A172 (cell line): ENCODE measurements around the gene SNED1. TPM values are rescaled to one million over a fixed set of nuclear protein-coding genes. Genes with fewer than 3 reads are reported as not detected.

Experiments
- DNase-seq: peaks from one replicate; pipeline ENCODE4 v3.0.0-alpha.2; 2015; ENCODE audit warnings: low spot score
- total RNA-seq: library from RNA; depleted of rRNA; stranded (reverse); fragments of >200 nt; shearing (Covaris generic); gene quantifications from 2 replicates; pipeline ENCODE4 v1.2.3, GENCODE V29; 2014

The SNED1 gene
- total RNA-seq, 1 experiment from 2014 or later: 5.2 TPM

DNA sequence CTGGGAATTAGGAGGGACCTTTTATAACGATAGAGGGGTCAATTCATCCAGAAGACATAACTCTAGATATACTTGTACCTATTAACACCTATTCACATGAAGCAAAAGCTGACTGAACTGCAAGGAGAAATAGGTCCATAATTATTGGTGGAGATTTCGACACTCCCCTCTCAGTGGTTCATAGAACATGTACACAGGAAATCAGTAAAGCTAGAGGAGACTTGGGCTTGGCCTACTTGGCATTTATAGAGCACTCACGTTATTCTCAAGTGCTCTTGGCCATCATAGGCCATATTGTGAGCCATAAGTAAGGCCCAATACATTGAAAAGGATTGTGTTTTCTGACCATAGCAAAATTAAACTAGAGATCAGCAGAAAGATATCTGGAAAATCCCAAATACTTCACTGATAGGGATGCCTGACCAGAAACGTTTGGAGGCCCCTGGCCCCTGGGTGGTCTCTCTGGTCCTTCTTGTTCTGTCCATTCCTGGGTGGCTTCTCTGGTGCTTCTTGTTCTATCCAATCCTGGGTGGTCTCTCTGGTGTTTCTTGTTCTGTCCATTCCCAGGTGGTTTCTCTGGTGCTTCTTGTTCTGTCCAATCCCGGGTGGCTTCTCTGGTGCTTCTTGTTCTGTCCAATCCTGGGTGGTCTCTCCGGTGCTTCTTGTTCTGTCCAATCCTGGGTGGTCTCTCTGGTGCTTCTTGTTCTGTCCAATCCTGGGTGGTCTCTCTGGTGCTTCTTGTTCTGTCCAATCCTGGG, 49.0 kb downstream of the SNED1 start:
- DNase-seq: no peak

DNA sequence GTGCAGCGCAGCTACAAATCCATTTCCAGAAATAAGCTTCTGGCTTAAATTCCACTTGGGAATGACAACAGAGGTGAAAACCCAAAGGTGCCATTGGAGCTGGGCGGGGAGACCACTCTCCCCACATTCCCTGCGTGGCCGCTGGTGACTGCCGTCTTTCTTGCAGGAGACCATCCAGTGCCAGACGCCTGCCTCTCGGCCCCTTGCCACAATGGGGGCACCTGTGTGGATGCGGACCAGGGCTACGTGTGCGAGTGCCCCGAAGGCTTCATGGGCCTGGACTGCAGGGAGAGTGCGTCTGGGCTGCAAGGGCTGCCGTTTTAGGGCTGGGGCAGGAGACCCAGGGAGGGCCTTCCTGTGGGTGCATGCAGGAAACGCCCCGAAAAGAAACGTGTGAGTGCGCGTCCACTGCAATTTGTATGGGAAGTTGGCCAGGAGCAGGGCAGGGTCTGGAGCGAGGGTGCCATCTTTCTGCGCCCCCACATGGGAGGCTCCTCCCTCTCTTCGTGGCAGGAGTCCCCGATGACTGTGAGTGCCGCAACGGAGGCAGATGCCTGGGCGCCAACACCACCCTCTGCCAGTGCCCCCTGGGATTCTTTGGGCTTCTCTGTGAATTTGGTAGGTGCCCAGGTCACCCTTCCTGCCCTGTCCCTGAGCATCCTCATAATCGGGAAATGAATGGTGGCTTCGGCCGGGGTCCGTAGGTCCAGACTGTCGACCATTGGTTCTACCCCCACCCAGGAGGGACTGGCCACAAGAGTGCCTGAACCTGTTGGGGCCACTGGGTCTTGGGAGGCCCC, 49.9 kb downstream of the SNED1 start:
- no peak for DNase-seq

DNA sequence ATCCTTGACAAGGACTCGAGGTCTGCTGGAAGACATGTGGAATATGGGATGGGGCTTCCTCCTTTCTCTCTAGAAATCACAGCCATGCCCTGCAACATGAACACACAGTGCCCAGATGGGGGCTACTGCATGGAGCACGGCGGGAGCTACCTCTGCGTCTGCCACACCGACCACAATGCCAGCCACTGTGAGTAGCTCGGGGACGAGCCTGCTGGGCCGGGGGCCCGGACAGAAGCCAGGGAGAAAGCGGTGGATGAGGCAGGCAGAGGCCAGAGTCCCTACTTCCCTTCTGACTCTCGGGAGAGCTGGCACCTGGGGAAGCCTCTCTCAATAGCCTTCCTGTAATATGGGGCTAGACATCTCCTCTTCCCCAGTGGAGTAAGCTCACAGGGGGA, 50.5 kb downstream of the SNED1 start:
- no peak for DNase-seq

DNA sequence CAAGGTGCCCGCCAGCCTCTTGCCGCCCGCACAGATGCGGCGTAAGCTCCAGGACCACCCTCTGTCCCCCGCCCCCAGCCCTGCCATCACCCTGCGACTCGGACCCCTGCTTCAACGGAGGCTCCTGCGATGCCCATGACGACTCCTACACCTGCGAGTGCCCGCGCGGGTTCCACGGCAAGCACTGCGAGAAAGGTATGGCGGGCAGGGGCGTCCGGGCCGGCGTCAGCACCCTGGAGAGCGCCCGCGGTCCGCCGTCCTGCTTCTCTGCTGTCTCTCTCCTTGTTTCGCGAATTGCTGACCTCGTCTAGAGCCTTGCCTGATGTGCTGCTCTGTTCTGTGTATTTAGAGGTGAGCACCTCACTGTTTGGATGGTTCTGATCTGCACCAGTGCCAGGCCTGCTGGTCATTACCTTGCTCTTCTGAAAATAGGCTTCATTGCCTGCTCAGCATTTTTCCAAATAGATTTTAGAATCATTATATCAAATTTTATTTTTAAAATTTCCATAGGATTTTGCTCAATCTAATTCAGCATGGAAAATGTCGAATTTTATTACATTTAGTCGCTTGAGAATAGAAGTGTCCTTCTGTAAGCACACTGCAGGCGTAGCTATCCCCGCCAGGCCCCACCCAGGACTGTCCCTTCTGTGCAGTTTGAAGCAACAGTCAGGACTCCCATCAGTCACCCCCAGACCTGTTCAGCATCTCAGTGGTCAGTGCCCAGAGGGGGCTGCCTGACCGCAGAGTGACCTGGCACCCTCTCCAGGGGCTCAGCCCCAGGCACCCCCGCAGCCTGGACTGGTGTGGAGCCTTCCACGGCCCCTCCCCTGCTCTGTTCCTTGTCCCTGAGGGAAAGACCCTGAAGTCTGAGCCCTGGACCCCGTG, 51.6 kb downstream of the SNED1 start:
- no peak for DNase-seq

DNA sequence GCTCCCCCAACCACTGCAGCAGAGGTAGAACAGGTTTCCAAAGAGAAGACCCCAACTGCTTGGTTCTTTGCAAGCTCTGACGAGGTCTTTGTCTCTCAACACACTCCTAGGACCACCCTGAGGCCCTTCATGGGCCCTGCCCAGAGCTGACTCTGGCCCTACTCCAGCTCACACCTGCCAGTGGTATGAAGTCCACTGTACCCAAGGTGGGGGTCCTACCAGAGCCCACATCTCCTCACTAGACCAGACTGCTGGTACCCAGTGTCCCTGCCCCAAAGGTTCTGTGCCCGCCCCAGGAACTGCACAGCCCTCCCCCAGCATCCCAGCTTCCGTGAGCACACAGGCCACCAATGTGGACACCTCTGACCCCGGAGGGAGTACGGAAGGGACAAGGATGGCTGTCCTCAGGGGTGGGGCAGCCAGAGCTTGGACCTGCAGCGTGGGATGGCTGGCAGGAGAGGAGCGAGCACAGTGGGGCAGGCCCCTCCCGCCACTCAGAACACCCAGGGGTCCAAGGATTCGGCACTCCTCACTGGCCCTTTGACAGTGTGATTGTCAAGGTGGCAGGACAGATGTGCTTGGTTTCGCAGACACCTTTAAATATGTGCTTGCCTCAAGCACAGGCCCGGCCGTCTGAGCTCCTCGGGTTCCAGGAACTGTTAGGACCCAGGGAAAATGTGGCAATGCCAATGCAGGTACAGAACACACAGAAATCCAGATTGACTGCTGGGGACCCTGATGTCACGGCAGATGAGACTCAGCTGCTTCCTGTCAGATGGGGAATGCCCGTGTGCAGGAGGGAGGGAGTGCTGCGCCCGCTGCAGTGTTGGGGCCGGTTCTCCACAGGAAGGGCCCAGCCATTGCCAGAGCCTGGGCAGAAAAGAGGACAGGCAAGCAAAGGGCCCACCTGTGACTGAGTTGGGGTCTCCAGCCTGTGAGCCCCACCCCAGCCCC, 52.5 kb downstream of the SNED1 start:
- DNase-seq: no peak

DNA sequence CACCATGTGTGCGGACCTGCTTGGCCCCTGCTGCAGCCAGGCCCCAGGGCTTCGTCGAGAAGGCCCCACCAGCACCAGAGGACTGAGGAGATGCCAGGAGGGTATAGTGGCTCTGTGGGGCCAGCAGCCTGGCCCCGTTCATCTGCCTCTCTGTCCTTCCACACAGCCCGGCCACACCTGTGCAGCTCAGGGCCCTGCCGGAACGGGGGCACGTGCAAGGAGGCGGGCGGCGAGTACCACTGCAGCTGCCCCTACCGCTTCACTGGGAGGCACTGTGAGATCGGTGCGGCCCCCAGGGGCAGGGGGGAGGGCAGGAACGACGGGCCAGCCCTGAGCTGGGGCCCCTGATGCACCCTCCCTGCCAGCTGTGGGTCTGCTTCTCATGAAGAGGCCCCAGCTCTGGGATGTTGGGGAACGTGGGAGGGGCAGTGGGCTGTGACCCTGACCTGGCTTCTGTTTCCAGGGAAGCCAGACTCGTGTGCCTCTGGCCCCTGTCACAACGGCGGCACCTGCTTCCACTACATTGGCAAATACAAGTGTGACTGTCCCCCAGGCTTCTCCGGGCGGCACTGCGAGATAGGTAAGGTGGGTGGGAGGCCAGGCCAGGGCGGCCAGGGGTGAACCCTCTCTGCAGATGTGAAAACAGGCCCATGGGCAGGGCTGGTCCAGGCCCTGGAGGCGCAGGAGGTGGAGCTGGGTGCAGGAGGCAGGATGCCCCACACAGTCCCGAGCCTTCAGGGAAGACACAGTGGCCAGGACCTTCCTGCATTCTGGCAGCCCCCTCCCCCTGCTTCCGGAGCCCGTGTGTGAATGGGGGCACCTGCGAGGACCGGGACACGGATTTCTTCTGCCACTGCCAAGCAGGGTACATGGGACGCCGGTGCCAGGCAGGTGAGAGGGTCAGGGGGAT, 53.4 kb downstream of the SNED1 start:
- no peak for DNase-seq

DNA sequence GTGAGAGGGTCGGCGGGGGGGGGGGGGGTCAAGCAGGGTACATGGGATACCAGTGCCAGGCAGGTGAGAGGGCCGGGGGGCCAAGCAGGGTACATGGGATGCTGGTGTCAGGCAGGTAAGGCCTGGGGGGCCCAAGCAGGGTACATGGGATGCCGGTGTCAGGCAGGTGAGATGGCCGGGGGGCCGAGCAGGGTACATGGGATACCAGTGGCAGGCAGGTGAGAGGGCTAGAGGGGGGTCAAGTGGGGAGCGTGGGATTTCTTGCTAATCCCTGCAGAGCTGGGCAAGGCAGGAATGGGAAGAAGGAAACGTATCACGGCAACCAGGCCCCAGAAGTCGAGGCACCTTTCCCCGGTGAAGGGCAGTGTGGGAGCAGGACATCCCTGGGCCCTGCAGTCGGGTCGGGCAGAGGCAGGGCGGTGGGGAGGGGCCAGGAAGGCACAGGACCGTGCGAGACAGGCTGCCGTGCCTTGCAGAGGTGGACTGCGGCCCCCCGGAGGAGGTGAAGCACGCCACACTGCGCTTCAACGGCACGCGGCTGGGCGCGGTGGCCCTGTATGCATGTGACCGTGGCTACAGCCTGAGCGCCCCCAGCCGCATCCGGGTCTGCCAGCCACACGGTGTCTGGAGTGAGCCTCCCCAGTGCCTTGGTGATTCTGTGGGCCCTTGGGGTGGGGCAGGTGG, 54.4 kb downstream of the SNED1 start:
- DNase-seq: no peak

DNA sequence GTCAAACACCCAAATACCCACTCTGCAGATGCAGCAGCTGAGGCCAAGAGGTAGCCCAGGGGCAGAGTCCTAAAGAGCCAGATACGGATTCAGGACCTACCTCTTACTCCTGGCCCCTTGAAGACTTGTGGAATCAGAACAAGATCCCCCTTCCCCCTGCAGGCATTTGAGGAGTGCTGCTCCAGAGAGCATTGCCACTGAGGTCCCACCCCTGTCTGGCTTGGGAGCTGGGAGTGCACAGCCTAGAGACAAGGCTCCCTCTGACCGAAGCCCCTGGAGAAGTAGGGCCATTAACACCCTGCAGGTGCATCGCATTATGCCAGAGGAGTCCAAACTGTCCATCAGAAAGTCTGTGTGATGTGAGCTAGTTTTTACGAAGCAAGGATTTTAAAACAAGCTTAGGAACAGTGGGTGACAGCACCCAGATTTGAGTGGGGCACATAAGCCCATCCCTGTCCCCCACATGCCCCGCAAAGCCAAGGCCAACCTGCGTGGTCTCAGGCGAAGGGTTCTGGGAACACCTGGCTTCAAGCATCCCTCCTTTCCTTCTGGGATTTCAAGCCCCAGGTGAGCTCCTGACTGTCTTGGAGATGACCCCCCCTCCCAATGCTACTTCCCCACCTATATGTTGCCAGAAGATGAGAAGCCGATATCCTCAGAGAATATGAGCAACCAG, 55.3 kb downstream of the SNED1 start:
- DNase-seq: no peak

DNA sequence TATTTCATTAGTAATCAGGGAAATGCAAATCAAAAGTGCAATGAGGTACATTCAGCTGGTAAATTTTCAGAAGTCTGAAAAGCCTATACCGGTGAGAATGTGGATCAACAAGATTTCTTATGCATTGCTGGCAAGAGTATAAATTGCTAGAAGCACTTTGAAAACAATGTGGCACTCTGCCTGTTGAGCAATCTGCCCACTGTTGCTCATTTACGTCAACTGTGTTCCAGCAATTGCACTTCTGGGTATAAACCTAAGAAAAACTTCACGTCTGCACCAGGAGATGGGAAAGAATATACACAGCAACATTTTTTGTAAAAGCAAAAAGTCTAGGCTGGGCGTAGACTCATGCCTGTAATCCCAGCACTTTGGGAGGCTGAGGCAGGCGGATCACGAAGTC, 62.9 kb downstream of the SNED1 start:
- DNase-seq: no peak

DNA sequence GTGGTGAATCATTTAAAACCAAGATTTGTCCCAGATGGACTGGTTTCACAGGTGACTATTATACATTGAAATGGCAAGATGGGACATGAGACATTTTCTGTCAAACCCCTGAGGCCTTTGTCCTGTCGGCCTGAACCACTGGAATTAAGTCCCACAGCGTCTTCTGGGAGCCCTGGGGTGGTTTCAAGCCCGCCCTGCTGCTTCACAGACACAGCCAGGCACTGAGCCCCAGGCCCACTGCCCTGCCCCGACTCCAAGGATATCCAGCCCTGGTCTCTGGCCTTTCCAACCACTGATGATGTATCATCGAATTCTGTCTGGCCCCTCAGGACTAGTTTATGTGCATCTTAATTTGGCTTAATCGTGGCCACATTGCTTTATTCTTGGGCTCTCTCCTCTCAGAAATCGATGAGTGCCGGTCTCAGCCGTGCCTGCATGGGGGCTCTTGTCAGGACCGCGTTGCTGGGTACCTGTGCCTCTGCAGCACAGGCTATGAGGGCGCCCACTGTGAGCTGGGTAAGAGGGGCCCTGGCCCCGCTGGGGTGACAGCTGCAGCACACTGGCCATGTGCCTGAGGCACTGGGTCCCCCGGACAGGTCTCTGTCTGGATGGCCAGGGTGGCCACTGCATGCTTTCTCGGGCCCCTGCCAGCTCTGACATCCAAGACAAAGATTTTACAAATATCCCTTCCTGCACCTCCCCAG, 64.1 kb downstream of the SNED1 start:
- DNase-seq: no peak

DNA sequence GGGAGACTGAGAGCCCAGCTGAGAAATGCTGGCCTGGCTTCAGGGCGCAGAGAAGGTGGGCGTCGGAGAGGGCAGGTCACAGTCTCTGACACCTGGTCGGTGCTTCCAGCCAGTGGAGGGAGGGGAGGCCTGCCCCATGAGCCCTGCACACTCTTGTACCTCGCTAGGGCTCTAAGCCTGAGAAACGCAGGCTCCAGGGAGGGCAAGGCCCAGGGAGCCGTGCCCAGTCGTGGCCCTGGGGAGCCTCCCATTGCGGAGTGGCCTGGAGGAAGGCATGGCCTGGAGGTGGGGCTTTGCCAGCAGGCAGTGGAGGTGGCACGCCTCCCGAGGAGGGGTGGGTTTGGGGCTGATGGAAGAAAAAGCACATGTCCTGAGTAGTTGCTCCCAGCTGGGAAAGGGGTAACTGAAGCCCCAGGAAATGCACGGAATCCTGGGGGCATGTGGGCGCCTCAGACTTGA, 64.7 kb downstream of the SNED1 start:
- no peak for DNase-seq

DNA sequence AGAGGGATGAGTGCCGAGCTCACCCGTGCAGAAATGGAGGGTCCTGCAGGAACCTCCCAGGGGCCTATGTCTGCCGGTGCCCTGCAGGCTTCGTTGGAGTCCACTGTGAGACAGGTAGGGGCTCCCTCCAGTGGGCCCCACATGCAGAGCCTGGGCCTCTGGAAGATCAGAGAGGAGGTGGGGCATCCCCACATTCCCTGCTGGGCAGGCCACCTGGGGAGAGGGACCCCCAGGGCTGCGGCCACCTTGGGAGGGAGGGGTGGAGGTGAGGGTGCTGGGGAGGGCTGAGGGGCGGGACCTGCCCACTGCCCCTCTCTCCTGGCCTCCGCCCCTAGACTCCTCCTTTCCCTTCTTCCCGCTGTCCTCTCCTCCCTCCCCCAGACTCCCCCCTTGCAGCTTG, 65.2 kb downstream of the SNED1 start:
- no peak for DNase-seq

DNA sequence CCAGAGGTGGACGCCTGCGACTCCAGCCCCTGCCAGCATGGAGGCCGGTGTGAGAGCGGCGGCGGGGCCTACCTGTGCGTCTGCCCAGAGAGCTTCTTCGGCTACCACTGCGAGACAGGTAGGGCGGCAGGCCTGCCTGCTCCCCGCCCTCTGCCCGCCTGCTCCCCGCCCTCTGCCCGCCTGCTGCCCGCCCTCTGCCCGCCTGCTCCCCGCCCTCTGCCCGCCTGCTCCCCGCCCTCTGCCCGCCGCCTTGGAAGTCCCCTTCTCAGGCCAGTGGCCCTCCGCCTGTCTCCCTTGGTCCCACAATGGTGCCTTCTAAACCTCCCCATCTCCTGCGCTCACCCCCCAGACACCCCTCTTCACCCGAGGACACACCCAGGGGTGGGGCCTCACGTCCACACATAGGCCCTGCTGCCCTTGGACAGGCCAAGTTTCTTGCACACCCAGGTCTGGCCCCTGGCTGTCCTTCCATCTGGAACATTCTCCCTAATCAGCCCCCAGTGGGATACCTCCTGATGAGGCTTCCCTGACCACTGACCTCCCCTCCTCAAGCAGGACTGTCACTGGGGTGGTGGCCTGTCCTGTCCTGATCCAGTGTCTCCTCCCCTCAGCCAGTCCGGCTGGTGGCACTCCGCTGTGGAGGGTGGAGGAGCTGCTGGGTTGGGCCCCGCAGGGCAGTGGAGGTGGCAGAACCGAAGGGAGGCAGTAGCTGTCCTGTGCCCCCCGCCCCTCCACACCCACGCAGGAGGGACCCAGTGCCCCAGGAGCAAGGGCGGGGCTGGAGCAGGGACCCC, 65.8 kb downstream of the SNED1 start:
- DNase-seq: no peak

DNA sequence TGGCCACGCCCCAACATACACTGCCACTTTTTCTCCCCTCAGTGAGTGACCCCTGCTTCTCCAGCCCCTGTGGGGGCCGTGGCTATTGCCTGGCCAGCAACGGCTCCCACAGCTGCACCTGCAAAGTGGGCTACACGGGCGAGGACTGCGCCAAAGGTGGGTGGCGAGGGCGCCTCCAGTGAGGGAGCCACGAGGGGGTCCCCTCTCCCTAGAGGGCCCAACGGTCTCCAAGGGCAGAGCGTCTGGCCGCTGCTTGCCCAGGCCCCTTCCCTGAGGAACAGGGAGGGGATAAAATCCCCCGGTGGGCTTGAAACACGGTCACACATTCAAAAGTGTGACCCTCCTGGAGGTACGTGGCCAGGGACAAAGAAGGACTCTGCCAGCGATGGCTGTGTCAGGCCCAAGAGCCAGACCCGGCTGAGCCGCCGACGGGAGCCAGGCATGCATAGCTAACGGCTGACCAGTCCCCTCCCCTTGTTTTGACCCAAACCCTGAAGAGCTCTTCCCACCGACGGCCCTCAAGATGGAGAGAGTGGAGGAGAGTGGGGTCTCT, 66.5 kb downstream of the SNED1 start:
- no peak for DNase-seq

DNA sequence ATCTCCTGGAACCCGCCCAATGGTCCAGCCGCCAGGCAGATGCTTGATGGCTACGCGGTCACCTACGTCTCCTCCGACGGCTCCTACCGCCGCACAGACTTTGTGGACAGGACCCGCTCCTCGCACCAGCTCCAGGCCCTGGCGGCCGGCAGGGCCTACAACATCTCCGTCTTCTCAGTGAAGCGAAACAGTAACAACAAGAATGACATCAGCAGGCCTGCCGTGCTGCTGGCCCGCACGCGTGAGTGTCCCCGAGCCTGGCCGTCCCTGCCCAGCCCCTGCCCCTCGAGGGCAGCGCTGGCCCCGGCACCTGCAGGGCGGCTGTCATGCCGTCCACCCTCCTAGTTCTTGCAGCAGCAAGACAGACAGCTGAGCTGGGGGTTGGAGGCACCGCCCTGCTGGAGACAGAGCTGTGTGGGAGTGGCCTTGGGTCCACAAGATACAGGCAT, 67.0 kb downstream of the SNED1 start:
- DNase-seq: no peak

DNA sequence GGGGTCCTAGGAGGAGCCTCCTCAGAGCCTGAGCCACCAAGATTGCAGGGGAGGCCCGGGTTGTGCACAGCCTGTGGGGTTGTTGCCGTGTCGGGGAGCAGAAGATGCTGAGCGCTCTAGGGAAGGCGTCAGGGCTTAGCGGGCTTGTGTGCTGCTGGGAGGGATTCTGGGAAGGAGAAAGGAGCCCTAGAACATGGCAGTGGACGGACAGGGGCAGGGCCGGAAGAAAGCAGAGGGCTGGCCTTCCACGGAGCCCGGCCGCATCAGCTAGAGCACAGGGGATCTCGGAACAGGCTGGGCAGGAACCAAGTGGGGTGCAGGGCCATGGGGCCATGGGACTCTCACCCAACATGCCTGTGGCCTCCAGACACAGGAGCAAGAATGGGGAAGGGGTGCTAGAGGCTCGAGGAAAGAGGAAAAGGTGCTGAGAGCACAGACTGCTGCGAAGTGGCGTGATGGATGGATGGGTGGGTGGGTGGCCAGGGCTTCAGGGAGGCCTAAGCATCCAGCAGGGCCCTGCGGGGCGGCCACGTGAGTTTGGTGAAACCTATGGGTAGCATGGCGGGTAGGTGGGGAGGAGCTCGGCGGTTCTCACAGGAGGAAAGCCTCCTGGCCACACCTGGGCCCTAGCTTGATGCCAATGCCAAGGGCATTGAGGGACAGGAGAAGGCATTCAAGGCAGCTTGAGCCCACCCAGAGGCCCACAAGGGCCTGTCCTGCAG, 67.9 kb downstream of the SNED1 start:
- DNase-seq: no peak
